GM19351 (cell line): ENCODE results near the gene MASTL.

ENCODE experiments used
- ATAC-seq: cut with Tn5 transposase; IDR thresholded peaks from one replicate; pipeline ENCODE4 v1.9.1; 2021; ENCODE audit warnings: mild to moderate bottlenecking, moderate library complexity; ENCODE audit not compliant: unreplicated experiment

MASTL gene

GRCh38 chr10:27225011-27225590 lies 69.9 kb downstream of the MASTL start:
- no peak for ATAC-seq

GRCh38 chr10:27225642-27226257 lies 70.6 kb downstream of the MASTL start:
- no peak for ATAC-seq

GRCh38 chr10:27230022-27230421 lies 74.9 kb downstream of the MASTL start:
- ATAC-seq = no peak

- ATAC-seq = no peak
Observed at GRCh38 chr10:27235706-27236105, 80.6 kb downstream of the MASTL start.
